GM12864 (cell line): ENCODE results near the gene RNF214.

Experiments used
- DNase-seq: peaks from one replicate; pipeline ENCODE4 v3.0.0-alpha.2; 2011; ENCODE audit warnings: low read depth
- H3K4me3 ChIP-seq: 2 replicates; pipeline ENCODE4 v1.5.1; 2011; ENCODE audit warnings: mild to moderate bottlenecking, low read depth, low read length, control low read depth
- CTCF ChIP-seq: IDR thresholded peaks from 2 replicates; pipeline ENCODE4 v1.5.1; 2011; ENCODE audit warnings: low read depth, mild to moderate bottlenecking, moderate library complexity, low read length, control low read depth, inconsistent platforms; ENCODE audit errors: missing control alignments

The RNF214 gene

GRCh38 chr11:117223741-117224689 is 8.5 kb upstream of the RNF214 start:
- TF ChIP-seq CTCF = no peak
- no peak overlapping the region for H3K4me3 ChIP-seq
- DNase-seq = no peak

DNA sequence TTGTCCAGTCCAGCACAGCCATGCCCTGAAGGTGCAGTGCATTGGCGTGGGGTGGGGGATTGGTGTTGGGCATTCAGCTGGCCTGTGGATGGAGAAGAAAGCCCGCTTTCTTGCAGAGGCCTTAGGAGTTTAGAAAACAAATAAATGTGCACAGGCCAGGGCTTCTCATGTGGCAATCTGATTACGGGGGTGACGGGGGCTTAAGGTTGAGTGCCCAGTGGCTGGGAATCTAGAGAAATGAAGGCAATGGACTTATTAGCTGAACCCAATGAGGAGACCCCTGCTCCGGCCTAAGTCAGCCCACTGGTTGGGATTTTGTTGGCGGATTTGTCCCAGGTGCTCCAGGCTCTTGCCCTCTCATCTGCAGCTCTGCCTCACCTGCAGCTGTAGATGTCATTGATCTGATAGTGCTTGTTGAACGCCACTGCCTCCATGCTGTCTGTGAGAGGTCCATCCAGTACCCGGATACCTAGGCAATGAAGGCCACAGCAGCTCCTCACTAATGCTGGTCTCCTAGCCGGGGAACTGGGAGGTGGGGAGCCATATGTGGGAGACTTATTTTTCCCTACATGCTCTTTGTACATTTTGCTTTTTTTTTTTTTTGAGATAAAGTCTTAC is 6.8 kb upstream of the RNF214 start:
- DNase-seq = no peak
- no peak for TF ChIP-seq CTCF
- H3K4me3 ChIP-seq = no peak overlapping the region

DNA sequence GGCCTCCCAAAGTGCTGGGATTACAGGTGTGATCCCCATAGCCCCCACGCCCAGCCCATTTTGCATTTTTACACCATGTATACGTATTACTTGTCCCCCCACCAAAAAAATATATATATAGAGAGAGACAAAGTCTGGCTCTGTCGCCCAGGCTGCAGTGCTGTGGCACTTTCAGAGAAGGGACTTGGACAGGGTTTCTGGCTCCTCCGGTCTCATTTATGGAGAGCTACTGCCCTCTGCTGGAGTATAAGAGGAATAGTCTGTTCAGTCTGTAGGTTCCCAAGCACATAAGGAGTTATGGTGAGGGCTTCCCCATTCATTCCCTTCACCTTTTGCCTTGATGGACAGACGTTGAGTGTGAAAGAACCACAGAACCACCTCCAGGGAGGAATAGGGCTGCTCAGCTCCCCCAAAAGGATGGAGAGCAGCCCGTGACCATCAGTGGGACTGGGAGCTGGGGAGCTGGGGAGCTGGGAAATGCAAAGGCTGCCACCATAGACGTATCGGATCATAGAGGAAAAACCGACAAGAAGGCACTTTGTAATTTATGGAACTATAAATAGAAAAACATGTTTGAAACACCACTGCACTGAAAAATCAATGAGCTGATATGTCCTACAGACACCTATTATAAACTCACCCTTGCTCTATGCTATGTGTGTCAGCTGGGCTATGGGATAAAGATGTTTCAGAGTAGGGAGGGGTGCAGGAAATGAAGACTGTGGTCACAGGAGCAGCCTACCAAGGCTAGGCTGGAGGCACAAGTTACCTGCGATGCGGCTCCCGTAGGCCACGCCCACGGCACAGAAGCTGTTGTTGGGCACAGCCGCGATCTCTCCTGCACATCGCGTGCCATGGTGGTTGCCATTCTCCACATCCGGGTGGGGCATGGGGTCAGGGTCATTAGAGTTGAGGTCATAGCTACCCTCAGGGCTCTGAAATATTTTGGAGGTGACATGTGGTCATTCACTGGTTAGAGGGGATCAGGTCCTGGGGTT is 5.8 kb upstream of the RNF214 start:
- H3K4me3 ChIP-seq = no peak overlapping the region
- TF ChIP-seq CTCF = peak; percentile 84
- DNase-seq = peak; percentile 47

- TF ChIP-seq CTCF = no peak
- no peak for DNase-seq
- H3K4me3 ChIP-seq = no peak overlapping the region
Observed at GRCh38 chr11:117228091-117228490, 4.4 kb upstream of the RNF214 start.

GRCh38 chr11:117229411-117229810 is 3.1 kb upstream of the RNF214 start:
- no peak for TF ChIP-seq CTCF
- no peak overlapping the region for H3K4me3 ChIP-seq
- DNase-seq = no peak

DNA sequence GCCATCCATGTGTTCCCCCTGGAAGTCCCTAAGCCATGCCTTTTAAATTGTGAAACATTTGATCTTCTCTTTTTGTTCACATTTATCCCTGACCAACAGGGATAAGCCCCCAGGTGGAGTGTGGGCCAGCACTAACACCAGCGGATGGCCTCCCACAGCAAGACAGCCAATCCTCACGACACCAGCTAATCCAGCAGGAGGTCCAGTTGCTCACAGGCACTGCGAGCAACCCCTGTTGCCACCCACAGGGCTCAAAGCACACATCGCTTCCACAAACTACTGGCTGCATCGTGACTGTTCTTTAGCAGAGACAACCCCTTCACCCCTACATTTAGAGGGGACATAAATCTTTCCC is 2.6 kb upstream of the RNF214 start:
- DNase-seq = no peak
- H3K4me3 ChIP-seq = peak overlapping the region; percentile 96
- no peak for TF ChIP-seq CTCF
